PC-9 (cell line): ENCODE results near the gene ZFR2. TPM values are rescaled to one million over a fixed set of nuclear protein-coding genes. Genes with fewer than 3 reads are reported as not detected.

Experiments
- BruUV-seq: library from RNA; stranded (reverse); fragments of 400-500 nt; replicated peaks from 2 replicates; lab custom pipeline; 2021; lab: Mats Ljungman, UMichigan
- CTCF ChIA-PET: fragments of 300-600 bp; sonication (Branson Sonifier 250); formaldehyde crosslinking; loops from one replicate; lab custom pipeline; 2022; ENCODE audit warnings: antibody characterized with exemption; lab: Charles Lee
- POLR2A ChIA-PET: fragments of 300-600 bp; sonication (Branson Sonifier 250); formaldehyde crosslinking; loops from one replicate; lab custom pipeline; 2022; ENCODE audit warnings: antibody characterized with exemption; ENCODE audit not compliant: unreplicated experiment; lab: Charles Lee
- DNase-seq, 2 experiments: peaks; one replicate each; pipeline versions ENCODE4 v3.0.0 to v3.0.0-alpha.2; 2015 to 2022; ENCODE audit warnings: mixed read lengths in 1 of 2
- H2AFZ ChIP-seq: fragments of 200-600 bp; sonication (generic); 2 replicates; pipeline ENCODE4 v1.8.1; 2017; ENCODE audit warnings: antibody characterized with exemption
- H3F3A ChIP-seq: fragments of 200-600 bp; sonication (generic); 2 replicates; pipeline ENCODE4 v1.8.1; 2017; ENCODE audit warnings: antibody characterized with exemption, mild to moderate bottlenecking, low read depth; ENCODE audit not compliant: insufficient read depth
- H3K27ac ChIP-seq: fragments of 200-600 bp; sonication (generic); 2 replicates; pipeline ENCODE4 v1.6.1; 2016; ENCODE audit warnings: mixed run types
- H3K27me3 ChIP-seq: fragments of 200-600 bp; sonication (generic); 2 replicates; pipeline ENCODE4 v1.6.1; 2016; ENCODE audit warnings: low read depth, mixed run types; ENCODE audit not compliant: insufficient read depth
- H3K36me3 ChIP-seq: fragments of 200-600 bp; sonication (generic); 2 replicates; pipeline ENCODE4 v1.6.1; 2016; ENCODE audit warnings: low read depth, mixed run types
- H3K4me1 ChIP-seq: fragments of 200-600 bp; sonication (generic); replicated peaks from 2 replicates; pipeline ENCODE4 v1.6.1; 2016; ENCODE audit warnings: mixed run types; ENCODE audit not compliant: insufficient read depth
- H3K4me2 ChIP-seq: fragments of 200-600 bp; sonication (generic); 2 replicates; pipeline ENCODE4 v1.6.1; 2017; ENCODE audit warnings: mixed run types
- H3K4me3 ChIP-seq: fragments of 200-600 bp; sonication (generic); 2 replicates; pipeline ENCODE4 v1.6.1; 2016; ENCODE audit warnings: mixed run types
- H3K79me2 ChIP-seq: fragments of 200-600 bp; sonication (generic); 2 replicates; pipeline ENCODE4 v1.6.1; 2017; ENCODE audit warnings: low read depth, mixed run types
- H3K9me2 ChIP-seq: fragments of 200-600 bp; sonication (generic); 2 replicates; pipeline ENCODE4 v1.8.1; 2017; ENCODE audit warnings: mild to moderate bottlenecking; ENCODE audit not compliant: insufficient read depth
- H3K9me3 ChIP-seq: fragments of 200-600 bp; sonication (generic); 2 replicates; pipeline ENCODE4 v1.8.1; 2016; ENCODE audit warnings: low read depth; ENCODE audit not compliant: insufficient read depth
- H4K20me1 ChIP-seq: fragments of 200-600 bp; sonication (generic); 2 replicates; pipeline ENCODE4 v1.8.1; 2017; ENCODE audit not compliant: insufficient read depth
- EZH2 ChIP-seq: fragments of 200-600 bp; sonication (generic); IDR thresholded peaks from 2 replicates; pipeline ENCODE4 v1.8.0; 2017; ENCODE audit warnings: antibody characterized with exemption, low read depth
- intact Hi-C: fragments of 100-400 bp; cut with micrococcal nuclease; formaldehyde crosslinking; loops from one replicate; pipeline ENCODE4 v1.10.0; 2022; ENCODE audit not compliant: unreplicated experiment
- total RNA-seq: library from RNA; stranded (reverse); gene quantifications from 2 replicates; pipeline ENCODE4 v1.2.3, GENCODE V29; 2021
- TF ChIP-seq, protein P1 (sequence below): fragments of 200-600 bp; sonication (generic); conservative IDR thresholded peaks from 2 replicates; pipeline ENCODE4 v1.6.1; 2017; ENCODE audit warnings: mixed run types, antibody characterized with exemption, mild to moderate bottlenecking, moderate library complexity

ZFR2 gene
- total RNA-seq, 1 experiment from 2014 or later: not detected

GRCh38 chr19:3830621-3831589, 37.9 kb downstream of the ZFR2 start:
- H3K4me2 ChIP-seq: no peak overlapping the region
- TF ChIP-seq, protein P1, sequence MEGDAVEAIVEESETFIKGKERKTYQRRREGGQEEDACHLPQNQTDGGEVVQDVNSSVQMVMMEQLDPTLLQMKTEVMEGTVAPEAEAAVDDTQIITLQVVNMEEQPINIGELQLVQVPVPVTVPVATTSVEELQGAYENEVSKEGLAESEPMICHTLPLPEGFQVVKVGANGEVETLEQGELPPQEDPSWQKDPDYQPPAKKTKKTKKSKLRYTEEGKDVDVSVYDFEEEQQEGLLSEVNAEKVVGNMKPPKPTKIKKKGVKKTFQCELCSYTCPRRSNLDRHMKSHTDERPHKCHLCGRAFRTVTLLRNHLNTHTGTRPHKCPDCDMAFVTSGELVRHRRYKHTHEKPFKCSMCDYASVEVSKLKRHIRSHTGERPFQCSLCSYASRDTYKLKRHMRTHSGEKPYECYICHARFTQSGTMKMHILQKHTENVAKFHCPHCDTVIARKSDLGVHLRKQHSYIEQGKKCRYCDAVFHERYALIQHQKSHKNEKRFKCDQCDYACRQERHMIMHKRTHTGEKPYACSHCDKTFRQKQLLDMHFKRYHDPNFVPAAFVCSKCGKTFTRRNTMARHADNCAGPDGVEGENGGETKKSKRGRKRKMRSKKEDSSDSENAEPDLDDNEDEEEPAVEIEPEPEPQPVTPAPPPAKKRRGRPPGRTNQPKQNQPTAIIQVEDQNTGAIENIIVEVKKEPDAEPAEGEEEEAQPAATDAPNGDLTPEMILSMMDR: no peak
- TF ChIP-seq EZH2: no peak
- intact Hi-C loops: no loop called here
- ChIA-PET CTCF (no interaction called here), POLR2A (no interaction called here)
- no peaks in the 10 kb centered on the region for H3K36me3 ChIP-seq
- no peaks in the 10 kb centered on the region for H3K9me2 ChIP-seq
- no peaks in the 10 kb centered on the region for H3K27me3 ChIP-seq
- H3F3A ChIP-seq: peaks cover 4% of the 10 kb centered on the region; the same call in 1 of the 2 replicates
- no peak overlapping the region for H3K4me3 ChIP-seq
- peaks cover 8% of the 10 kb centered on the region for H3K4me1 ChIP-seq
- H2AFZ ChIP-seq: no peak overlapping the region
- no peak overlapping the region for H3K27ac ChIP-seq
- DNase-seq: no peak
- H3K9me3 ChIP-seq: no peaks in the 10 kb centered on the region
- H3K79me2 ChIP-seq: no peaks in the 10 kb centered on the region
- no peaks in the 10 kb centered on the region for H4K20me1 ChIP-seq
- BruUV-seq: no TSS peak

- Histone ChIP-seq H3K27me3 (no peaks in the 10 kb centered on the region), H3K79me2 (no peaks in the 10 kb centered on the region), H3K9me2 (no peaks in the 10 kb centered on the region), H3K4me3 (no peak overlapping the region), H3K4me1 (peaks cover 8% of the 10 kb centered on the region), H2AFZ (no peak overlapping the region), H3K36me3 (no peaks in the 10 kb centered on the region), H4K20me1 (no peaks in the 10 kb centered on the region), H3K4me2 (no peak overlapping the region), H3F3A (peaks cover 4% of the 10 kb centered on the region; the same call in 1 of the 2 replicates), H3K27ac (no peak overlapping the region), H3K9me3 (no peaks in the 10 kb centered on the region)
- no TSS peak for BruUV-seq
- no peak for DNase-seq
- CTCF ChIA-PET: no interaction called here
- TF ChIP-seq, protein P1: no peak
- no peak for TF ChIP-seq EZH2
- intact Hi-C loops: no loop called here
- POLR2A ChIA-PET: no interaction called here
Measured at GRCh38 chr19:3827306-3827705, 41.5 kb downstream of the ZFR2 start.

GRCh38 chr19:3826163-3826562, 42.7 kb downstream of the ZFR2 start:
- BruUV-seq: no TSS peak
- H3K36me3 ChIP-seq: no peaks in the 10 kb centered on the region
- no peak for DNase-seq
- H4K20me1 ChIP-seq: no peaks in the 10 kb centered on the region
- peaks cover 9% of the 10 kb centered on the region; the same call in 1 of the 2 replicates for H3K27me3 ChIP-seq
- H3K4me3 ChIP-seq: no peak overlapping the region
- H3K4me2 ChIP-seq: no peak overlapping the region
- H3F3A ChIP-seq: peaks cover 4% of the 10 kb centered on the region; the same call in 1 of the 2 replicates
- H3K79me2 ChIP-seq: no peaks in the 10 kb centered on the region
- H3K27ac ChIP-seq: no peak overlapping the region
- peaks cover 8% of the 10 kb centered on the region for H3K4me1 ChIP-seq
- no peak overlapping the region for H2AFZ ChIP-seq
- no peaks in the 10 kb centered on the region for H3K9me3 ChIP-seq
- POLR2A ChIA-PET: no interaction called here
- TF ChIP-seq EZH2: no peak
- TF ChIP-seq, protein P1: no peak
- H3K9me2 ChIP-seq: no peaks in the 10 kb centered on the region
- intact Hi-C loops: no loop called here
- CTCF ChIA-PET: no interaction called here
